GM18517 (cell line): ENCODE results near the gene NFATC4.

Experiments
- ATAC-seq: cut with Tn5 transposase; IDR thresholded peaks from one replicate; pipeline ENCODE4 v1.9.1; 2021; ENCODE audit warnings: mild to moderate bottlenecking, moderate library complexity; ENCODE audit not compliant: unreplicated experiment

Gene NFATC4

DNA sequence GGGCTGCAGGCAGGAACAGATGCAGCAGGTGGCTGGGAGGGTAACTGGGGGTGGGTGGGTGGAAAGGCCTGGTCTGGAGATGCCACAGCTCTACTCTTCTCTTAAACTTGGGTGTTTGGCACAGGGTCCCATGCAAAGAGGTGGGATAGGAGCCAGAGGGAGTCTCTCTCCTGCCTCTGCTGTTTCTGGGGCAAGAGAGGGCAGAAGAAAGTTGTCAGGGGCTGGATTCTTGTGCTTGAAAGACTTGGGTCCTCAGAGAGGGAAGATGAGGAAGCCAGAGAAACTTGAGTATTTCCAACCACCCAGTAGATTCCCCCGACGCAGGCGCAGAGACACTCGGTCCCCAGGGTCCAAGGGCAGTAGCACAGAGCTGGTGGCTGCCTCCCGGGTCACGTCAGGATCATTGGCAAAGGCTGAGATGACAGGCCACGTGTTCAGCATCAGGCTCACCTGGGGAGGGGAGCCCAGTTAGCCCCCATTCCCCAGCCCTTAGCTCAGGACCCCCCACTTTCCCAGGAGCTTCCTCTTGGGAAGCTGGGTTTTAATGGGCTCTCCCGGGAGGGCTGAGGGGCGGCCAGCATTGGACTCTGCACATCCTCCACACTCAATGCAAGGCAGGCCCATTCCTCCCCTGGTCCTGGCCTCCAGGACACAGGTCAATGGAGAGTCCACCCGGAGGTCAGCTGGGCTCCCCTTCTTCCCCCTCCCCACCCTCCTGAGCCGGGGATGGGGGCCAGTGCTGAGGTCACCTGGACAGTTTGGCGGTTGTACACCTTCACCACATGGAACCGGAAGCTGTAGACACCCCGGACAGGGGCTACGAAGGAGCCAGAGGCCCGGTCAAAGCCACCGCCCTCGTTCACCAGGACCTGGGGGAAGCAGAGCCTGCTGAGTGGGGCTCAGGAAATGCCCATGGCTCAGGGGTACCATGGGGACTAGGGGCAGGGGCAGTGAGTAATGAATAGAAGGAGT is 59.8 kb downstream of the NFATC4 start:
- no peak for ATAC-seq

GRCh38 chr14:24428628-24429394 is 60.8 kb downstream of the NFATC4 start:
- no peak for ATAC-seq
